HTR-8/SVneo (cell line): ENCODE data around the gene CACNA2D4.
"Not testable (repeated sequence)": the region's sequence is repeated elsewhere in the genome, so short reads cannot be mapped to it uniquely, and the experiment has no call there.

Experiments
- DNase-seq: peaks from one replicate; pipeline ENCODE4 v3.0.0; 2011; ENCODE audit warnings: low spot score, mixed read lengths; ENCODE audit not compliant: insufficient read length
- FAIRE-seq: peaks from 2 replicates; lab custom pipeline; 2011; peaks lifted over from hg19 to GRCh38; lab: Jason Lieb, UNC

CACNA2D4 gene, protein sequence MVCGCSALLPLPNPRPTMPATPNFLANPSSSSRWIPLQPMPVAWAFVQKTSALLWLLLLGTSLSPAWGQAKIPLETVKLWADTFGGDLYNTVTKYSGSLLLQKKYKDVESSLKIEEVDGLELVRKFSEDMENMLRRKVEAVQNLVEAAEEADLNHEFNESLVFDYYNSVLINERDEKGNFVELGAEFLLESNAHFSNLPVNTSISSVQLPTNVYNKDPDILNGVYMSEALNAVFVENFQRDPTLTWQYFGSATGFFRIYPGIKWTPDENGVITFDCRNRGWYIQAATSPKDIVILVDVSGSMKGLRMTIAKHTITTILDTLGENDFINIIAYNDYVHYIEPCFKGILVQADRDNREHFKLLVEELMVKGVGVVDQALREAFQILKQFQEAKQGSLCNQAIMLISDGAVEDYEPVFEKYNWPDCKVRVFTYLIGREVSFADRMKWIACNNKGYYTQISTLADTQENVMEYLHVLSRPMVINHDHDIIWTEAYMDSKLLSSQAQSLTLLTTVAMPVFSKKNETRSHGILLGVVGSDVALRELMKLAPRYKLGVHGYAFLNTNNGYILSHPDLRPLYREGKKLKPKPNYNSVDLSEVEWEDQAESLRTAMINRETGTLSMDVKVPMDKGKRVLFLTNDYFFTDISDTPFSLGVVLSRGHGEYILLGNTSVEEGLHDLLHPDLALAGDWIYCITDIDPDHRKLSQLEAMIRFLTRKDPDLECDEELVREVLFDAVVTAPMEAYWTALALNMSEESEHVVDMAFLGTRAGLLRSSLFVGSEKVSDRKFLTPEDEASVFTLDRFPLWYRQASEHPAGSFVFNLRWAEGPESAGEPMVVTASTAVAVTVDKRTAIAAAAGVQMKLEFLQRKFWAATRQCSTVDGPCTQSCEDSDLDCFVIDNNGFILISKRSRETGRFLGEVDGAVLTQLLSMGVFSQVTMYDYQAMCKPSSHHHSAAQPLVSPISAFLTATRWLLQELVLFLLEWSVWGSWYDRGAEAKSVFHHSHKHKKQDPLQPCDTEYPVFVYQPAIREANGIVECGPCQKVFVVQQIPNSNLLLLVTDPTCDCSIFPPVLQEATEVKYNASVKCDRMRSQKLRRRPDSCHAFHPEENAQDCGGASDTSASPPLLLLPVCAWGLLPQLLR

DNA sequence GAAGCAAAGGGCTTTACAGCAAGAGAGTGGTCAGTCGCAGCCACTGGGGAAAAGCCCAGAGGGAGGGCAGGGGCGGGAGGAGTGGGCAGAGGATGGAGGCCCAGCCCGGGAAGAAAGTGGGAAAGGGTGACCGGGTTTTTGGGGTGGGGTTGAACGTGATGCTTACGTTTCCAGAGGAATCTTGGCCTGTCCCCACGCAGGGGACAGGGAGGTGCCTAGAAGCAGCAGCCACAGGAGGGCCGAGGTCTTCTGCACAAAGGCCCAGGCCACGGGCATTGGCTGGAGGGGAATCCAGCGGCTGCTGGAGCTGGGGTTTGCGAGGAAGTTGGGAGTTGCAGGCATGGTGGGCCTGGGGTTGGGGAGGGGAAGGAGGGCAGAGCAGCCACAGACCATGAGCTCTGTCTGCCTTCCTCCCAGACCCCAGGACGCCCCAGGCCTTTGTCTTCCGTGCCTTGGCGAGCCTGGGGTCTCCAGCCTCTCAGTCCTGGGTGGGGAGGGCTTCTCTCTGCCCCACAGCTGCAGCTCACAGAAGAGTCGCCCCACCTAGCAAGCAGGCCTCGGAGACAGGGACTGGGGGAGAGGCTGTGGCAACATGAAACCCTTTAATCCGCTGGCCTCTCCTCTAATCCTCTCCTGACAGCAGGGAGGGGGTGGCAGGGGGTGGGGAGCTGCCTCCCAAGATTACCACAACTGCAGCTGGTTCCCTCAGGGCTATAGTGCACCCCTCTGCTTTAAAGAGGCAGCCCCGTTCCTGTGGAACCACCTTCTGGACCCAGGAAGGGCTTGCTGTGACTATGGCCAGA, at the start of gene CACNA2D4:
Gene CACNA2D4, minus strand, starts transcription at position 572 of the 803 bp plus-strand sequence. Its CDS starts 179 bp downstream, at position 393.
- DNase-seq (no peak), FAIRE-seq (no peak)

DNA sequence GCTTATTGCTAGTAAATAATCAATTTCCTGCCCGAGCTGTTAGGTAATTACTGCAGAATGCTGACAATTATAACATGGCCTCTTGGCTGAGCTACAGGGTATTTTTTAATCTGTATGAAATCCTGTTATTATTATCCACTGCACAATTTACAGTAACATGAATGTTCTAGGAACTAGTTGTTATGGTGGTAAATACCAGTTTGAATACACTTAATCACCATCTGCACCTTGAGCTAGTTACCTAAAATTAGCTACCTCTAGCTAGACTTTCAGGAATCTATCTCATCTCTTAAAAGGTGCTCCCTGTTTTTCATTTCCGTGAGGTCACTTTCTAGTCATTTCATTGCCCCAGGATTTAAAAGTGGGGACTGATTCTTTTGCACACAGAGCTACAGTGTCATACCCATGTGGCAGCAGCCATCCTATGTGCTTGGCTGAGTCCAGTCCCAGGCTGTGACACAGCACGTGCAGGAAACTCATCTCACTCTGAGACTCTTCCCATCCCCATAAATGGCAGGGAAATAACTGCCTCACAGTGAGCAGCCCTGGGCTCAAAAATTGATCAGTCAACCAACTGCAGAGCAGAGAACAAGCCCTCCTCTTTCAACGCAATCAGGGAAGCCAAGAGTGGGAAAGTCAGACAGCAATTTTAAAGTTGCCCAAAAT, 48.2 kb upstream of the CACNA2D4 start:
- FAIRE-seq, result peak; percentile 76
- no peak for DNase-seq

DNA sequence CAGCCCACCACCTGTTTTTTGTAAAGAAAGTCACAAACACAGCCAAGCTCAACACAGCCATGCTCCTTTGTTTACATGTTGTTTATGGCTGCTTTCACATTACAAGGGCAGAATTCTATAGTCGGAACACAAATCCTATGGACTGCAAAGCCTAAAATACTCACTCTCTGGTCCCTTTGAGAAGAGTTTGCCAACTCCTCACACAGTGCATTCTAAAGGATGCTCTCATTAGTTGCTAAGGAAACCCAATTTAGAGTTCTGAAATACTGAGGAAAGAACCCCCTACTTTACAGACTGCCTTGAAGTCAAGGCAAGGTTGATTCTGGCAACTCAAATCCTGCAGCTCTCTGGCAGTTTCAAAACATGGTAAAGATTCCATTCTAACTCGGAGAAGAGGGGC, 47.5 kb upstream of the CACNA2D4 start:
- FAIRE-seq (no peak), DNase-seq (no peak)

DNA sequence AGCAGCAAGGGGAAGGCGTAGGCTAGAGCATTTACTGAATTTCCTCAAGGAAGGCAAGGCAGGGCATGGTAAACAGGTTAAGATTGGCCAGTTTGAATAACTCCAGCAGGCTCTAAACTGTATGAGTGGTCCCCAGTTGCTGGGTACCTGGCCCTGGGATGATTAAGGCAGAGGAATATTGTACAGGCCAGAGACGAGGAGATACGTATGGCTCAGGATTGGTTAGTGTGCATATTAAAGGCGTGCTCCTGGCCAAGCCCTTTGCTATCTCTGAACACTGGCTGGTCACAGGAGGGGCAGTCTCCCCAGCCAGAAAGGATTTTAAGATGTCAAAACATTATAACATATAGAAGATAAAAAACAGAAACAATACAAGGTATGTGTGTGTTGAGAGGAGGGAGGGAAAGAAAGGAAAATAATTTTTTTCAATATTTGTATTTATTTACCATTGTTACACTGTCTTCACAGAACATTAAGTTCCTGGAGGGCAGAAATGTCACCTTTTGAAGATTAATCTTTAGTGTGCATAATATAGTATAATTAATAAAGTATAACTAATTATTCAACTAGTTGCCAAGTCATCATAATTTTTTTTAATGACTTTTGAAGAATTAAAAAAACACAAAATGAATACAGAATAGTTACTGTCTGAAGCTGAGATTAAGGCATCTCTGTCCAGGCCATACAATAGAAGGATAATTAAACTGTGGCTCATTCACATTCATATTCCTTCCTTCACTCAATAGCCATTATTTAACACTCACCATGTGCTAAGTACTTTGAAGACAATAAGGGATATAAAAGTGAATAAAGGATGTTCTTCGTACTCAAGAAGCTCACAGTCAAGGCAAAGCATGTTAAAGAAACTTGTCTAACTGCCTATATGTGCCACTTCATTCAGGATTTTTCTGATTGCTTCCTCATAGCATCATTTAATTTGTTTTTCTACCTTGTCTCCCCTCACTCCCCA, 43.9 kb upstream of the CACNA2D4 start:
- DNase-seq (no peak), FAIRE-seq (no peak)

DNA sequence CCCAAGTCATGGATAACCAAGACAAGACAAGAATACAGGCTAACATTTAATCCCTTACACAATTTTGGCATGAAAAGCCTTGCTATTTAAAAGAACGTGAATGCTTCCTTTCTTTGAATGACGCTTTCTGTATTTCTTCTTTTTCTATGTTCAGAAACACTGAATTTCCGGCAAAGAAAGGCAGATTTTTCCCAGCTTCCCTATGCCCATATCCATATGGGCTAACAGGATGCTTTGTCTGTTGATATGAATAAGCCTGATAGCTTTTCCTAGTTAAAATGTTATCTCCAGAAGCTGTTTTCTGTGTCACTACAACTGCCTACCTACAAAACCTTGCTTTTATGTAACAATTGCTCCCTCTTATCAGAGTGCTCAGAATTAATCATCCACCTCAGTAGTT, 38.3 kb upstream of the CACNA2D4 start:
- no peak for FAIRE-seq
- no peak for DNase-seq

DNA sequence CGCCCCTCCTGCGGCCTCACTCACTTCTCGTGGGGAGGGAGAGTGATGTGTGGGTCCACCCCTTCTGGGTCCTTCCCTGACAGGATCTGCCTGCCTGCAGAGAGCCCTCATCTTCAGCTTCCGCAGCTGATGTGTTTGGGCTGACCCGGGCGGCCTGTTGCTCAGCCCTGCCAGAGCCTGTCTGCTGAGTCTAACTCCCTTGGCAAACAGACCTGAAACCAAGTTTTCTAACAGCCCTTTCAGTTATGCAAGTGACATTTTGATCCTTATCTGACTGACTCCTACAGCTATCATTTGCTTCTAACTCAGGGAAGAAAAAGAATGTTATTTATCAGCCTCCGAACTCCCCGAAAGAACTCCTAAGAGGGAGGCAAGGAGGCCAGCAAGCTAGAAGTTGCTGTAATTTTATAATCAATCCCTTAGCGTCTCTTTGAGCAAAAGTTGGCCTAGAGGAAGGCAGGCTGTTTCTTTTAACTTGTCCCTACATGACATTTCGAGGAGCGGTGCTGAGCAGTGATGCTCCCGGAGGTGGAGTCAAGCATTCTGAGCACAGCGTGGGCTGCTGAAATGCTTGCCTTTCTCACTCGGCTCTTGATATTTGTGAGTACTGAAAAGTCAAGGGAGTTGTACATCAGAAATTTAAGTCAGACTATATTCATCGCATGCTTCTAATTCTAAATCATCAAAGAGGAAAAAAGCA, 31.5 kb upstream of the CACNA2D4 start:
- DNase-seq (no peak), FAIRE-seq (no peak)

DNA sequence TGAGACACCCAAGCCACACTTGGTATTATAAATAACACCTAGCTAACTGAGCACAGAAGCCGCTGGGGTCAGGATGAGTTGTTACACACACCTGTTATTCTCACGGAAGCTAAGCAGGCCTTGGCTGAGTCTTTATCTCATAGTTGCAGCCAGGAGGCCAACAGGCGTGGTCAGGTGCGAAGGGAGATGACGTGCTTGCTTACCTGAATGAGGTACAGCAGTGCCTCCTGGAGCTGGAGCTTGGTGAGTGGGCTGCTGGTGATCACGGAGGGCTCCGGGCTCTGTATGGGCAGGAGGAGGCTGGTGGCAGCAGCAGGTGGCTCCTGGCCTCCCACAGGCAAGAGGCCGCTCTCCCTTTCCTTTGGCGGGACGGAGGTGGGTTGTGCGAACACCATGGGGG, 30.4 kb upstream of the CACNA2D4 start:
- FAIRE-seq (peak; percentile 26), DNase-seq (no peak)

DNA sequence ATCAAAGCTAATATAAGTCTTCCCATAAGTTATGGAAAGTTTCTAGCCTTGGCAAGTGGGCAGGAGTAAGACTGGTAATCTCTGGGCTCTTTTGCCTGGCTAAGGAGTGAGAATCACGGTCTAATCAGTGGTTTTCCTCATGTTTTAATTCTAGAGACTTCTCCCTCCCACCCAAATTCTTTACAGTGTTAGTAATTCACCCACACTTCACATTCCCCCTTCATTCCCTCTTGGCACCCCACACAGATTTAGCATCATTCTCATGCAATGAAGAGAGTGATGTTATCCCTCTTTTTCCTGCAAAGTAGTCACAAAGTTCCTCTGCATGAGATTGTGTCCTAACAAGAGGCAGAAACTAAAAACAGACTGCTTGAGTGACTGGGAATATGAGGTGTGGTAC, 28.6 kb upstream of the CACNA2D4 start:
- no peak for FAIRE-seq
- DNase-seq, result no peak

DNA sequence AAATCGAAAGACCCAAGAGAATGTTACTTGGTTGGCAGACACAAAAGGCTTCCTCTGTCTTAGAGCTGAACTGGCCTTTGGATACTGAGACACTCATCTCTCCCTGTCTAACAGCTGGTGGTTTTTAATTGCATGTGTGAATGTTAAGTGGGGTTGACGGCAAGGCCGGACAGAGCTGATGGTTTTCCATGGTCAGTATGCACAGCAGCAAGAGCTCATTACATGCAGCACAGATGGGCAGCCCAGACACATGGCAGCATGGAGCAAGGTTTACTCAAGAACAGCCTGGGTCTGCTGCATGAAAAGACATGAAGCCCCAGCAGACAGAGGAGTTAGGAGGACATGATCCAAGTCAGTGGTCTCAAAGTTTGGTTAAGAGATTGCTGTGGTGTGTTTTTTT, 27.8 kb upstream of the CACNA2D4 start:
- FAIRE-seq (peak; percentile 49), DNase-seq (no peak)

DNA sequence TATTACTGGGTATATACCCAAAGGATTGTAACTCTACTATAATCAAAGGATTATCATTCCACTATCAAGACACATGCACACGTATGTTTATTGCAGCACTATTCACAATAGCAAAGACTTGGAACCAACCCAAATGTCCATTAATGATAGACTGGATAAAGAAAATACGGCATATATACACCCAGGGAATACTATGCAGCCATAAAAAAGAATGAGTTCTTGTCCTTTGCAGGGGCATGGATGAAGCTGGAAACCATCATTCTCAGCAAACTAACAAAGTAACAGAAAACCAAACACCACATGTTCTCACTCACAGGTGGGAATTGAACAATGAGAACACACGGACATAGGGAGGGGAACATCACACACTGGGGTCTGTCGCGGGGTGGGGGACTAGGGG, 27.1 kb upstream of the CACNA2D4 start:
- FAIRE-seq, DNase-seq: not testable (repeated sequence)

DNA sequence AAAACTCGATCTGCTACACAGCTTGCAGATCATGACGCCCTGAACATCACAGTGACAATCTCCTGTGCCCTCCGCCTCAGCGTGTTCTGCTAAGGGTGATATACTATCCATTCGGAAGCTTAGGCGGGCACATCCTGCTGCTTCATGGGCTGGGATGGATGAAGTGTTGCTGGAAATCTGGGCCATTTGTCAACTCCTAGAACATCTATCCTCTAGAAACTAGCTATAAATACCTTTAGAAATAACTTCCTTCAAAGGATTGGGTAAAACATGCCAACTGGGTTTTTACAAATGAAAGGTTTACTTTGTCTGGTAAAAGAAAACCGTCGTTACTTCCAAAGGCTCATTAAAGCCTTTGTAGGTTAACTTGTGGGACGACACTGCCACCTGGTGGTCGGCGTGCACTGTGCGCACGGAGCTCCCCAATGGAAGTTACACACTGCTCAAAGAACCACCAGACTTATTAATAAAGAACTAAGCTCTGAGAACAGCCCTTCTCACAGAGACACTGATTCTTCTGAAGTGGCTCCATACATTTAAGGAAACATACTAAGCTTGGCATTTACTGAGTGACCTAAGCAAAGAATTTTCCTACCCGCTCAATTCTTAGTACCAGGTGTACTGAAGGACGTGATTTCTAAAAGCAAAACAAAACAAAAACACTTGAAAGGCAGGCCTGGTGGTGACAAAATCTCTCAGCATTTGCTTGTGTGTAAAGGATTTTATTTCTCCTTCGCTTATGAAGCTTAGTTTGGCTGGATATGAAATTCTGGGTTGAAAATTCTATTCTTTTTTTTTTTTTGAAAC, 21.6 kb upstream of the CACNA2D4 start:
- DNase-seq (peak; percentile 93), FAIRE-seq (peak; percentile 93)

DNA sequence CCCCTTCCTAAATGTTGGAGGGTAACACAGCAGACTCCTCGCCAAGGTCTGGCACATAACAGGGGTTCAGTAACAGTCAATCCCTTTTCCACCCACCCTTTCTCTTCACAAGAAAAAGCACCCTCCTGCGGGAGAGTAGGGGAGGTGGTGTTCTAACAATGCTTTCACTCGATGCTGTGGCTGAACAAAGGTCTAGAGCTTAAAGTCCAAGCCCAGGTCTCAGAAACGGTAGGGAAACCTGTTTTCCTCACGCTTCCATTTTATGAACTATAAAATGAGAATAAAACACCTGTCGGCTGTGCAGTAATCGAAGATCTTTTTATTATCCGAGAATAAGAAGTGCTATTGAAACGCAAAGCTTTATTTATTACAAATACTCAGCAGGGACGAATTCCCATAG, 20.9 kb upstream of the CACNA2D4 start:
- DNase-seq (no peak), FAIRE-seq (peak; percentile 13)

DNA sequence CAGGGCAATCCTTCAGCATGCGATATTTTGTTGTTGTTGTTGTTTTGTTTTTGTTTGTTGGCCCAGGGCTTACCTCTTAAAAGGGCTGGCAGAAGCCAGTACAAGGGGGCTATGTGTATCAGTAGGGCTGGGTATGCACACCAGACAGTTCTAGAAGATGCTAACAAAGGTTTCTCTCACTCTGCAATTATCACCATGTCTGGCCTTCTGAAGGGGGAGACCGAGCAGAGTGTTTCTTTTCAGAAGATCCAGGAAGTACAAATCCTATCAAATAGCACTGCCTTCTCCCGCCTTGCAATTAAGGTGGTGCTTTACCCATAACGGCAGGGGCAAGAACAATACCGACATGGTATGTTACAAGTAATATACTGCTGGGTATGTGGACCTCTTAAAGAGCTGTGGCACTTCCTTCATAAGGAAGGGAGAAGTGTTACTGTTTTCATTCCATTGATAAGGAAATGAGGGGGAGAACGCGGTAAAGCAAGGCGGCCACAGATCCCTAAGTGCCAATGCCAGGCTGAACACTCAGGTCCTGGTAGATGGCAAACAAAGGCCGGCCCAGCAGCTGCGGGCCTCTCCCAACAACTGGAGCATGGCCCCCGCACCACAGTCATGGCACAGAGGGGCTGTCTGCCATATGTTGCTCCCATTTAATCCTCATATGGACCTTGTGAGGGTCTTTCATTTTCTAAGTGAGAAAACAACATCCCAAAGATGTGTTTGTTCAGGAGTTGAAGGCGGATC, 19.2 kb upstream of the CACNA2D4 start:
- peak; percentile 70 for FAIRE-seq
- DNase-seq, result no peak

DNA sequence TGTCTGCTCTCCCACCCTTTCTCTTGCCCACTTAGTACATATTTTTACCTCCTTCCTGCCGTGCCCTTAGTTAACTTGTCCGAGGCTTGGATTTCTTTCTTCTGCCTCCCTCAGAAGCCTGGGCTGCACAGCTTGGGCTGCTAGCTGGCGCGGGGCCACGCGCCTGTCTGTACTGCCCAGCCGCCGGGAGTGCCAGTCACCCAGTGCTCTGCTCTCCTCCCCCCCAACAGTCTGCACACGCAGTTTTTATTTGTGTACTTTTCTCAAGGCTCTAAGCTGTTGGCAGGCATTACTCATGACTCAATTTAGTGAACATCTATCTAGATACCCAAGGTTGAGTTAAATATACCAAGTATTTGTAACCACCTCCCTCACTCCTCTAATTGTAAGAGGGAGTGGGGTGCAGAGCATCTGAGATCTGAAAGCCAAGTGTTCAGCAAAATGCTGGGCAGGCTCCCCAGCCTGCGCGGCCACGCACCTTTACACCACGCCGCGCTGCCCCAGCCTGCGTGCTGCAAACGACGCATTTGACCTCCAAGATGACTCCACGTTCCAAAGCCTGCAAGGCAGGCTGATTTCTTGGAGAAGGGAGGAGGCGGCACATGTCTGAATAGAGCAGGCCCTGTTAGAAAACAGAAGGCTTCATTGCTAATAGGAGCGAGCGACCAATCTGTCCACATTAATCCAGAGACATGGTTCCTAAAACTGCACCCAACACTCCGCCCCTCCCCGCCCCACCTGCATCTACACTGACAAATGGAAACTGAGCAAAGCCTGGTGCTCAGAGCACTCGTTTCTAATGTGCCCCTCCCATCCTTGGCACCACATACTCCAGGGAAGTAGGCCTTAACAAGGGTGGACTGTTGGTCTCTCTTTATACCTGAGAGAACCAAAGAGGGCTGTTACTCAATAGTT, 18.2 kb upstream of the CACNA2D4 start:
- no peak for FAIRE-seq

DNA sequence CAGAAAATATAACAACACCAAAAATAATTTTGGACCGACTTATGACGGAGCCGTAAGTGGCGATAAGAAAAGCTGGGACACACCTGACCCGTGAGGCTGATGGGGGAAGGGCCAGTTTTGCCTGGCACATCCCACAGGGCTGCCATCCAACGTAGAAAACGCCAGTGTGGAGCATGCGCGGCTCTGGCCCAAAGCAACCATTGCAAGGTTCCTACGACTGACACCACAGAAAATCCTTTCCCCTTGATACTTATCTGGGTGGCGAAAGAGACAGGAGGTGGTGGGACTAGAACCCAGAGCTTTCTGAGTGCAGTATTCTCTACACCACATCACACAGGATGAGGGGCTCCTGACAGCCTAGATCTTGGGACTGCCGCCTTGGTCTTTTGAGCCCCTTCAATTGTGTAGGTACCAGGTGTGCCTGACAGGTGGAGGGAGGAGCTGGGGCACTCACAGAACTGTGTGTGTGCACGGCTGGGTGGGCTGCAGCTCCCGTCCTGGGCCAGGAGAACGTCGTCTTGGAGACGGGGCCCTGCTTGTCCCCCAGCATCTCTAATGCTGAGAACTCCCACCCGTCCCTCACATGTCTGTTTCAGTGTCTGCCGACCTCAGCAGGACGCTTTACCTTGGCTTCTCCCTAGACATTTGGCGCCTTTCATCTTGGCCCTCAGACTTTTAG, 17.4 kb upstream of the CACNA2D4 start:
- DNase-seq, result no peak
- peak; percentile 48 for FAIRE-seq

More for the DNA sequence above, 18.2 kb upstream of the CACNA2D4 start:
- DNase-seq, result no peak
